HG03045 (cell line): Measurements from ENCODE around the gene C10orf90.

ENCODE experiments used
- ATAC-seq: cut with Tn5 transposase; IDR thresholded peaks from one replicate; pipeline ENCODE4 v1.9.1; 2021; ENCODE audit warnings: mild to moderate bottlenecking, moderate library complexity; ENCODE audit not compliant: unreplicated experiment

C10orf90 gene

GRCh38 chr10:126433351-126433750 lies 237.1 kb downstream of the C10orf90 start:
- ATAC-seq: no peak

GRCh38 chr10:126432507-126432906 lies 238.0 kb downstream of the C10orf90 start:
- ATAC-seq: no peak

GRCh38 chr10:126431816-126432215 lies 238.7 kb downstream of the C10orf90 start:
- no peak for ATAC-seq

- no peak for ATAC-seq
Measured at GRCh38 chr10:126430512-126430911, 240.0 kb downstream of the C10orf90 start.

- ATAC-seq: no peak
Measured at GRCh38 chr10:126429275-126429674, 241.2 kb downstream of the C10orf90 start.

GRCh38 chr10:126425489-126426065 lies 244.9 kb downstream of the C10orf90 start:
- ATAC-seq: no peak

GRCh38 chr10:126425032-126425431 lies 245.5 kb downstream of the C10orf90 start:
- ATAC-seq: no peak

GRCh38 chr10:126423732-126424491 lies 246.6 kb downstream of the C10orf90 start:
- ATAC-seq: no peak

- no peak for ATAC-seq
Measured at GRCh38 chr10:126422567-126422966, 247.9 kb downstream of the C10orf90 start.

GRCh38 chr10:126421756-126422256 lies 248.7 kb downstream of the C10orf90 start:
- ATAC-seq: no peak

- no peak for ATAC-seq
Measured at GRCh38 chr10:126420567-126421300, 249.8 kb downstream of the C10orf90 start.

GRCh38 chr10:126417220-126417825 lies 253.2 kb downstream of the C10orf90 start:
- ATAC-seq: no peak

GRCh38 chr10:126409821-126410220 lies 260.7 kb downstream of the C10orf90 start:
- no peak for ATAC-seq

- no peak for ATAC-seq
Measured at GRCh38 chr10:126408953-126409641, 261.4 kb downstream of the C10orf90 start.

- ATAC-seq: no peak
Measured at GRCh38 chr10:126407831-126408230, 262.7 kb downstream of the C10orf90 start.

GRCh38 chr10:126405239-126405775 lies 265.2 kb downstream of the C10orf90 start:
- no peak for ATAC-seq

GRCh38 chr10:126402721-126403695 lies 267.5 kb downstream of the C10orf90 start:
- no peak for ATAC-seq

GRCh38 chr10:126400641-126401040 lies 269.9 kb downstream of the C10orf90 start:
- no peak for ATAC-seq

- no peak for ATAC-seq
Measured at GRCh38 chr10:126398924-126399323, 271.6 kb downstream of the C10orf90 start.
